HG03558 (cell line): ENCODE measurements around the gene ADARB1.

ENCODE experiments used
- ATAC-seq: cut with Tn5 transposase; IDR thresholded peaks from one replicate; pipeline ENCODE4 v1.9.1; 2021; ENCODE audit warnings: moderate number of reproducible peaks; ENCODE audit not compliant: unreplicated experiment; ENCODE audit errors: extremely low read depth

Gene ADARB1

GRCh38 chr21:45110873-45111624 is 36.7 kb downstream of the ADARB1 start:
- no peak for ATAC-seq

DNA sequence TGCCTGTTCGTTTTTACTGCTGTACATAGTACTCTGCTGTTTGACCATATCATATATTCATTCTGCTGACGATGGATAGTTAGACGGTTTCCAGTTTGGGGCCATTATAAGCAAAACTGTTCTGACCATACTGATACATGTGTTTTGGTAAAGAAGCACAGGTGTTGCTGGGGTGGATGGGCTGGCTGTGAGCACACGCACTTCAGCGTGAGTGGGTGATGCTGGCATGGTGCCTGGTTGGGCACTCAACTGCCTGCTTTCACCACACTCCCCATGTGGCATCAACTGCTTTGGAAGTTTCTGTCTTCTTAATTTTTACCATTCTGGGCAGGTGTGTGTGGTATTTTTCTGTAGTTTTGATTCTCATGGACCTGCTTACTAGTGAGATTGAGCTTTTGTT is 37.3 kb downstream of the ADARB1 start:
- ATAC-seq: no peak

DNA sequence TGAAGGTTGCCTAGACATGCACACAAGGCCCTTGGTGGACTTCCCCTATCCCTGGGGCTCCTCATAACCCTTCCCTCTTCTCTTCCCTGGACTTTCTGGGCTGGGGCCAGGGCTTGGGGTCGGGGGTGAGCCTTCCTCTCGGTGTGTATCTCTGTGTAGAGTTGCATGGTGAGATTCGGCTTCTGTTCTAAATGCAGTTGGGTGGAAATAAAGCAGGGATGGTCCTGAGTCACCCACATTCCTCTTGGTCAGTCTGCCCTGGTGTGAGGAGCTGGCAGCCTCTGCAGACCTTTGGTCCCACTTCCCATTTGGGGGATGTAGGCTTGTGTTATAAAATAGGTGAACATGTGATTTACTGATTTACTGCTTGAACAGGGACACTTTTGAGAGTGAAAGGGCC is 38.0 kb downstream of the ADARB1 start:
- ATAC-seq: no peak

GRCh38 chr21:45113543-45113942 is 39.2 kb downstream of the ADARB1 start:
- ATAC-seq: no peak

- no peak for ATAC-seq
These were observed 39.7 kb downstream of the ADARB1 start for GRCh38 chr21:45114072-45114471.

DNA sequence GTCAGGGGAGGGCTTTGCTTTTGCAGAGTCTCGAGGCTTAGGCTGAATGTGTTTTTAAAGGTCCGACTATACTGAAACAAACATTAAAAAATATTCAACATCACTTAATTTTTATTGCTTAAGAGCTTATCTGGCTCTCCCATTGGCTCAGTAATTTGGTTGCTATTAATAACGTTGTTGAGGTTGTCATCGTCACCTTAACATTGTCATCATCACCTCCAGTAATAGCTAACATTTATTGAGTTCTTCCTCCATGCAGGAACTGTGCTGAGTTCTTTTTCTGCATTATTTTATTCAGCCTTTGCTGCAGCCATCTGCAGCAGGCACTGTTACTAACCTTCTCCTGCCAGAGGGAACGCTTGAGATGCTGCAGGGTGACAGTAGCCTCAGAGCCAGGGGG is 40.1 kb downstream of the ADARB1 start:
- no peak for ATAC-seq

DNA sequence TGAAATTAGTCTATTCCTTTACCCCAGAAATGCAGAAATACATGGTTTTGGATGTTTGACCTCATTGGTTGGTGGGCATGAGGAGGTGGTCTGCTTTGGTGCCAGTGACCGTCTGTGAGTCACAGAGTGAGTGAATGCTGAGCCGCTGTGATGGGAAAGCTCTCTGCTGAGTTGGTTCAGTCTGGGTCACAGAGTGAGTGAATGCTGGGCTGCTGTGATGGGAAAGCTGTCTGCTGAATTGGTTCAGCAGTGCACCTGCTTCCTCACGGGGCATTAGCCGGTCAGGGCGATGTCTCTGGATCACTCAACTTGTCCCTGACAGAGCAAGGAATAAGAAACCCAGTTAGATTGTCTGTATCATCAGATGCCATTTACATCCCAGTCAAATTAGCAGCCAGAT is 40.8 kb downstream of the ADARB1 start:
- ATAC-seq: no peak

- ATAC-seq: no peak
These were observed 41.7 kb downstream of the ADARB1 start for GRCh38 chr21:45116066-45116465.

GRCh38 chr21:45117314-45117713 is 42.9 kb downstream of the ADARB1 start:
- no peak for ATAC-seq

- ATAC-seq: no peak
These were observed 43.7 kb downstream of the ADARB1 start for GRCh38 chr21:45118099-45118498.

- no peak for ATAC-seq
These were observed 45.4 kb downstream of the ADARB1 start for GRCh38 chr21:45119812-45120211.

DNA sequence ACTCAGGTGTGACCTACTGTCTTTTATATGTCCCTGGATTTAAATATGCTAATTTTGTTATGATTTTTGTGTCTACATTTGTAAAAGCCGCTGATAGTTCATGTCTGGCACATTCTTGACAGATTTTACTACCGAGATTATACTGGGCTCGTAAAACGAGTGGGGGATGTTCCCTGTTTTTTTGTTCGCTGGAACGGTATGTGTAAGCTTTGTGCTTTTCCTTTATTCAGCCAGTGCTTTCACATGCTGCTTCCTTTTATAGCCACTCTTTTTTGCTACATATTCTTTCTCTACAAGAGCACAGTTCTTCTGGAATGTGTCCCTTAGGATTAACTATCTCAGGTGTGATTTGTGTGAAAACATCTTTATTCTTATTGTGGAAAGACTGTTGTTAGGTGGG is 46.6 kb downstream of the ADARB1 start:
- no peak for ATAC-seq

- ATAC-seq: no peak
These were observed 47.6 kb downstream of the ADARB1 start for GRCh38 chr21:45122030-45122429.

DNA sequence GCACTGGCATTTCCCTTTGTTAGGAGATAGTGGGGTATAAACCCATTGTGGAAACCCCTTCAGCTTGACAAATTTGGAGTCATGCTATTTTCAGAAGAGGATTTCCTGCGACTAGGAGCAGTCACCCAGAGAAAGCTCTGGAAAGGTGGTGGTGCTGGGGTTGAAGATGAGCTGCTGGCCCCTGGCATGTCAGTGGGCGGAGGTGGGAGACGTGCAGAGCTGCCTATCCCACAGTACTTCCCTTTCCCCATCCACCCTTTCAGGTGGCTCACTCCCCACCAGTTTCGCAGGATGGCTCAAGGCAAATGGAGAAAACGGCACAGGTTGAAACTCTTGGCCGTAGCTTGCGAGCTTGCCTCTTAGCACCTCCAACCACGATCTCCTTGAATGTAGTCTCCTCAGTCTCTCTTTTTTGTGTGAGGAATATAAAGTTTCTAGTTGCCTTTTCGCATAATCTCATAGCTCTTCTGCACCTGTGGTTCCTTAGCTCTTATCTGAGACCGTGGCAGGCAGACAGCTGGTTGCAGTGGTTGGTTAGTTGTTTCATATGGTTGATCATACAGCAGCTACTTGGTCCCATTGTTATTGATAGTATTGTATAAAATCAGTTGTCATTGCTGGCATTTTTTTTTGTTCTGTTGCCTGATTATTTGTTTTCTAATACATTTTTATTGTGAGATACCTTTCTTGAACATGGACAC is 48.2 kb downstream of the ADARB1 start:
- ATAC-seq: no peak

DNA sequence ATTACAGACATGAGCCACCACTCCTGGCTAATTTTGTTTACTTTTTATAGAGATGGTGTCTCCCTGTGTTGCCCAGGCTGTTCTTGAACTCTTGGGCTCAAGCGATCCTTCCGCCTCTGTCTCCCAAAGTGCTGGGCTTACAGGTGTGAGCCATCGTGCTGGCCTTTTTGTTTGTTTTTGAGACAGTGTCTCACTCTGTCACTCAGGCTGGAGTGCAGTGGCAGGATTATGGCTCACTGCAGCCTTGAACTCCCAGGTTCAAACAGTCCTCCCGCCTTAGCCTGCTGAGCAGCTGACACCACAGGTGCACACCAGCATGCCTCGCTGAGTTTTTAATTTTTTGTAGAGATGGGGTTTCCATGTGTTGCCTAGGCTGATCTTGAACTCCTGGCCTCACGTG is 49.1 kb downstream of the ADARB1 start:
- ATAC-seq: no peak

DNA sequence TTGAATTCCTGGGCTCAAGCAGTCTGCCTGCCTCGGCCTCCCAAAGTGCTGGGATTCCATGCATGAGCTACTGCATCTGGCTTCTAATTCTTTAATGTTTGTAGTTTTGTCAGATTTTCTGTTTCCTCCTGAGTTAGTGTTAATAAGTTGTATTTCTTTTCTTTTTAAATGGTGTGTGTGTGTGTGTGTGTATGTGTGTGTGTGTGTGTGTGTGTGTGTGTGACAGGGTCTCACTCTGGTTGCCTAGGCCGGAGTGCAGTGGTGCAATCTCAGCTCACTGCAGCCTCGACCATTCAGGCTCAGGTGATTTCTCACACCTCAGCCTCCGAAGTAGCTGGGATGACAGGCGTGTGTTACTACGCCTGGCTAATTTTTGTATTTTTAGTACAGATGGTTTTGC is 50.2 kb downstream of the ADARB1 start:
- no peak for ATAC-seq

DNA sequence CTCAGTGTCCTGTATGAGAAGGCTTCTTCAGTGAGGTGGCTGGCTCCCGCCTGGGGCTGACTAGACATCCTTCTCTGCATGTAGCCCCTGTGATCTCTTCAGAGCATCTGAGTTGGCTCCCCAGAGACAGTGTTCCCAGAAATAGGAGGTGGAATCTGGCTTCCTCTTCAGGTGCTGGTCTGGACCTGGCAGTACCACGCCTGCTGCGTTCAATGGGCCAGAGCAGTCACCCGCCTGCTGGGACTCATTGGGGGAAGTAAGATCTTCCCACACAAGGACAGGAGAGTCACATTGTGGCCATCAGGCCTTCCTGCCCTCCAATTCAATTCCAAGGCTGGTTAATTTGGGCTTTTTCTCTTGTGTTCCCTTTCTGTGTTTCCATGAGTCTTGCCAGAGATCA is 51.0 kb downstream of the ADARB1 start:
- no peak for ATAC-seq

DNA sequence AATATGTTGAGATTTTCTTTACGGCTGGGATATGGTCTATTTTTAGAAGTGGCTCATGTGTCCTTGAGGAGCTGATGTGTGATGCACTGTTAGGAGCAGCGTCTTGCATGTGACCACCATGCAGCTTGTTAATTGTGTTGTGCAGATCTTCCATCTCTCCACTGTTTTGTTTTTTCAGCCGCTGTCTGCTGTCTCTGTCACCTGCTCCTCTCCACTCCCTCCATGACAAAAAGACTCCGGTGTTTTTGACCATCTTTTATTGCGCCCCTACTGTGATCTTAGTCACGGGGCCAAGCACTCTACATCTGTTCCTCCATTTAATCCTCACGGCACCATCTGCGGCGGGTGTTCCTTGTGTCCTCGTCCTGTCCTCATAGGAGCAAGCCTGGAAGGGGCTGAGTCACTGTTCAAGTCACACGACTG is 51.8 kb downstream of the ADARB1 start:
- ATAC-seq: no peak

- no peak for ATAC-seq
These were observed 52.6 kb downstream of the ADARB1 start for GRCh38 chr21:45126983-45127382.

DNA sequence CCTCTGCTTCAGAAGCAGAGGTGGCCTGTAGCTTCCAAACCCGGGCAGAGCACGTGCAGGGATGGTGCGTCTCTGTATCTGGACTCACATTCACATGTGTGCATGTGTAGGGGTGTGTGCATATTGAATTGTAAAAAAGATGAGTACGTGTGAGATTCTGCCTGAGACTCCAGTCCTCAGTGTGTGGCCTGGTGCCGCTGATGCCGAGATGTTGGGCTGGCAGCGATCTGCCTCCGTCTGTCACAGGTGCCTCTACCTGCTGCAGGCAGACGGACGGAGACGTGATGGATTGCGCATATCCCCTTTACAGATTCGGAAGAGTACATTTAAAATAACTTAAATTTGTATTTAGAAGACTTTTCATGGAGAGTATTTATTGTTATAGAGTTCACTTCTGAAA is 53.6 kb downstream of the ADARB1 start:
- ATAC-seq: no peak

DNA sequence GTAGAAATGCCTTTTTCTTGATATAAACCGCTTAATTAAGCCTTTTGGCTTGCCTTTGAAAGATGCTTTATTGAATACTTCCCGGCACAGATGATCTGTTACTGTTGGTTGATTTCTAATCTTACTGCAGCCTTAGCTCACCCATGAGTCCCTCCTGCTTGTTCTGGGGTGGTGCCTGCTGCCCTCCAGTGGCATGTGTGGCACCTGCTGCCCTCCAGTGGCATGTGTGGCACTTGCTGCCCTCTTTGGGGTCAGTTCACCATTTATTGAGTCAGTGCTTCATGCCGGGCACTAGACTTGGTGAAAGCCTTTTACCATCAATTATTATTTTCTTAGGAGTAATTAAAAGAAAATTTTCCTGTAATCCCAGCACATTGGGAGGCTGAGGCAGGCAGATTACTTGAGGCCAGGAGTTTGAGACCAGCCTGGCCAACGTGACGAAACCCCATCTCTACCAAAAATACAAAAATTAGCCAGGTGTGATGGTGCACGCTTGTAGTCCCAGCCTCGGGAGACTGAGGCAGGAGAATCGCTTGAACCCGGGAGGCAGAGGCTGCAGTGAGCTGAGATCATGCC is 54.3 kb downstream of the ADARB1 start:
- no peak for ATAC-seq
